Measurements from ENCODE around the gene TM9SF4.

The TM9SF4 gene

DNA sequence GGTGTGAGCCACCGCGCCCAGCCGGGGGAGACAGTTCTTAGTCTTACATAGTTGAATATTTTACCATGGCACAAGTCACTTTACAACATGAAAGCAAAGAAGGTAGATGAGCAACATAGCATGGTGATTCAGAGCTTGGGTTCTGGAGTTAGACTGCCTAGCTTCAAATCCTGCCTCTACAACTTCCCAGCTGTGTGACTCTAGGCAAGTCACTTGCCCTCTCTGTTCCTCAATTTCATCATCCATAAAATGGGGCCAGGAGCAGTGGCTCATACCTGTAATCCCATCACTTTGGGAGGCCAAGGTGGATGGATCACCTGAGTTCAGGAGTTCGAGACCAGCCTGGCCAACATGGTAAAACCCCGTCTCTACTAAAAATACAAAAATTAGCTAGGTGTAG is 31.2 kb upstream of the TM9SF4 start:
- FAIRE-seq (no peak), DNase-seq (ENCODE audit: insufficient read length, low spot score) (no peak)
- TF ChIP-seq, protein P1, sequence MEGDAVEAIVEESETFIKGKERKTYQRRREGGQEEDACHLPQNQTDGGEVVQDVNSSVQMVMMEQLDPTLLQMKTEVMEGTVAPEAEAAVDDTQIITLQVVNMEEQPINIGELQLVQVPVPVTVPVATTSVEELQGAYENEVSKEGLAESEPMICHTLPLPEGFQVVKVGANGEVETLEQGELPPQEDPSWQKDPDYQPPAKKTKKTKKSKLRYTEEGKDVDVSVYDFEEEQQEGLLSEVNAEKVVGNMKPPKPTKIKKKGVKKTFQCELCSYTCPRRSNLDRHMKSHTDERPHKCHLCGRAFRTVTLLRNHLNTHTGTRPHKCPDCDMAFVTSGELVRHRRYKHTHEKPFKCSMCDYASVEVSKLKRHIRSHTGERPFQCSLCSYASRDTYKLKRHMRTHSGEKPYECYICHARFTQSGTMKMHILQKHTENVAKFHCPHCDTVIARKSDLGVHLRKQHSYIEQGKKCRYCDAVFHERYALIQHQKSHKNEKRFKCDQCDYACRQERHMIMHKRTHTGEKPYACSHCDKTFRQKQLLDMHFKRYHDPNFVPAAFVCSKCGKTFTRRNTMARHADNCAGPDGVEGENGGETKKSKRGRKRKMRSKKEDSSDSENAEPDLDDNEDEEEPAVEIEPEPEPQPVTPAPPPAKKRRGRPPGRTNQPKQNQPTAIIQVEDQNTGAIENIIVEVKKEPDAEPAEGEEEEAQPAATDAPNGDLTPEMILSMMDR (IDR thresholded peaks at IDR 0.05; ENCODE audit: insufficient read depth, missing control alignments): no peak

DNA sequence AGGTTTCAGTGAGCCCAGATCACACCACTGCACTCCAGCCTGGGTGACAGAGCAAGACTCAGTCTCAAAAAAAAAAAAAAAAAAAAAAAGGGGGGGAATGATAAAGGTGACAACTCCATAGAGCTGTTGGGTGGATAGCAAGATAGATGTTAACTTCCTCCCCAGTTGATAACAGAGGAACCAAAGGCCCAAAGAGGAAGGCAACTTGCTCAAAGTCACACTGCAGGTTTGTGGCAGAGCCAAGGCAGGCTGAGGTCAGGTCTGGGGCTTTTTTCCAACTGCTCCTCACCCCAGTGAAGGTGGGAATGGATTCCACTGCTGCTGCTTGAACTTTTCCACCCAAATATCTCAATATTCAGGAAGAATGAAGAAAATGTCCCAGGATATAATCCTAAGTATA is 30.7 kb upstream of the TM9SF4 start:
- no peak for FAIRE-seq
- TF ChIP-seq, protein P1 (IDR thresholded peaks at IDR 0.05; ENCODE audit: insufficient read depth, missing control alignments): no peak
- no peak for DNase-seq (ENCODE audit: insufficient read length, low spot score)

DNA sequence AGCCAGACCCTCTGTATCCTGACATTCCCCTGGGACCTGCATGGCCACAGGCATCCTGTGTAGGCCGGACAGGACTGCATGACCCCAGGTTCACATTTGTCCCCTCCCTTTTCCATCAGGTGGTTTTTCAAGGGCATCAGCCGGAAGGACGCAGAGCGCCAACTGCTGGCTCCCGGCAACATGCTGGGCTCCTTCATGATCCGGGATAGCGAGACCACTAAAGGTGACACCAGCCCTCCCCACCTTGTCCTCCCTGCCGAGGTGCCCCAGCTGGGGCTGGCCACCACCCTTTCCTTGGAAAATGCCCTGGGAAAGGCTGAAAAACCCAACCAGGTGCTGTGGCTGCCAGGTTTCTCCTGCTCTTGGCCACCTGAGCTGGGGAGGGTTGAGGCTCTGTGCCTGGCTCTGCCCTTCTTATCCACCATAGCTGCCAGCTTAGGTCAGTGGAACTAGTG is 29.8 kb upstream of the TM9SF4 start:
- DNase-seq (ENCODE audit: insufficient read length, low spot score) (no peak), FAIRE-seq (no peak)
- TF ChIP-seq, protein P1 (IDR thresholded peaks at IDR 0.05; ENCODE audit: insufficient read depth, missing control alignments): no peak

DNA sequence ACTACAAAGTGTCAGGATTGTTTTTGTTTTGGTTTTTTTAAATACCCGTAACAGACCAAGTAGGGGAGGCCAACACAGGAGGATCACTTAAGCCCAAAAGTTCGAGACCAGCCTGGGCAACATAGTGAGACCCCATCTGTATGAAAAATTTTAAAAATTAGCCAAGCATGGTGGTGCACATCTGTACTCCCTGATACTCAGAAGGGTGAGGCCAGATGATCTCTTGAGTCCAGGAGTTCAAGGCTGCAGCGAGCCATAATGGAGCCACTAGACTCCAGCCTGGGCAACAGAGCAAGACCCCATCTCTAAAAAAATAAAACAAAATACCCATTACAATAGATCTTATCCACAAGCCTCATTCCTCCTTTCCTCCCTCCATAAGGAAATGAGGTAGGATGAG is 28.7 kb upstream of the TM9SF4 start:
- no peak for DNase-seq (ENCODE audit: insufficient read length, low spot score)
- TF ChIP-seq, protein P1 (IDR thresholded peaks at IDR 0.05; ENCODE audit: insufficient read depth, missing control alignments): no peak
- no peak for FAIRE-seq

DNA sequence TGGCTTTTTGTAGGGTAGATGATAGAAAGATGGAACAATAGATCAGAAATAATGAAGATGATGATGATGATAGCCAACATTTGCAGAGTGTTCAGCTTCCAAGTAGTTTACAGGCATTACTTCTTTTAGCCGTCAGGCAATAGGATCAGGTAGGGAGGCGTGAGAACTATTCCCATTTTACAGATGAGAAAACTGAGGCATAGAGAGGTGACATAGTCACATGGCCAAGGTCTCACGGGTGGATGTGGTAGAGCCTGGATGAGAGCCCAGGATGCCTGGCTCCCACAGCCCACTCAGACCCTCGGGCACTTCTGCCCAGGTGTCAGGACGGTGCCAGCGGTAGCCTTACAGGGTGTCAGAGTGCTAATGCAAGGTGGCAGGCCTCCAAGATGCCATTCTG is 26.0 kb upstream of the TM9SF4 start:
- TF ChIP-seq, protein P1 (IDR thresholded peaks at IDR 0.05; ENCODE audit: insufficient read depth, missing control alignments): no peak
- no peak for DNase-seq (ENCODE audit: insufficient read length, low spot score)
- FAIRE-seq: no peak

DNA sequence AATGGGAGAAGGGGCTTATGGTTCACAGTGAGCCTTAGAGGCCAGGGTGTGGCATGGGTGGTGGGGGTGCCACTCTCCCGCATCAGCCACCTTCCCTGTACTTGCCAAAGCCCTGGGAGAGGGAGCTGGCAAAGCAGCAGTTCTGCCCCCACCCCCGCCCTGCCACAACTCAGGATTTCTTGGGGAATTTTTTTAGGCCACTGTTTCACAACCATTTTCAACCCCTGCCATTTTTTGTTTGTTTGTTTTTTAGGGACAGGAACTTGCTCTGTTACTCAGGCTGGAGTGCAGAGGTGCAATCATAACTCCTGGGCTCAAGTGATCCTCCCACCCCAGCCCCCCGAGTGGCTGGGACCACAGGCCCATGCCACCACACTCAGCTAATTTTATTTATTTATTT is 22.4 kb upstream of the TM9SF4 start:
- no peak for FAIRE-seq
- TF ChIP-seq, protein P1 (IDR thresholded peaks at IDR 0.05; ENCODE audit: insufficient read depth, missing control alignments): no peak
- peak; percentile 0 for DNase-seq (ENCODE audit: insufficient read length, low spot score)

DNA sequence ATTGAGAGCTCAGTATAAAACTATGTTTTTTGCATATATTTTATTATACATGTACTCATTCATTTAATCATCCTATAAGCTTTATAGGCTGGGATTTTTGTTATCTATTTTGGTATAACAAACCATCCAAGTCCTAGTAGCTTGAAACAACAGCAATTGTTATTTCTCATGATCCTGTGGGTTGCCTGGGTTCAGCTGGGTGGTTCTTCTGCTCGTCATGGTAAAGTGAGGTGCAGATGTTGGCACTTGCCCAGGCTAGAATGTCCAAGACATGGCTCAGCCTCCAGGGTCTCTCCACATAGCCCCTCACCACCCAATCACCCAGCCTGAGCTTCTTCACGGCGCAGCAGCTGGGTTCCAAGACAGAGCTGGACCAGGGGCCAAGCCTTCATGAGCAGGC is 20.8 kb upstream of the TM9SF4 start:
- FAIRE-seq (no peak), DNase-seq (ENCODE audit: insufficient read length, low spot score) (no peak)
- TF ChIP-seq, protein P1 (IDR thresholded peaks at IDR 0.05; ENCODE audit: insufficient read depth, missing control alignments): no peak
